Right lobe of liver (tissue), 6 donors: ENCODE data around the gene ABCA6. TPM values are rescaled to one million over a fixed set of nuclear protein-coding genes. Genes with fewer than 3 reads are reported as not detected.
"Not testable (repeated sequence)": the region's sequence is repeated elsewhere in the genome, so short reads cannot be mapped to it uniquely, and the experiment has no call there.

ENCODE experiments used
- ATAC-seq, 4 donors: fragments of 200-7000 bp; cut with Tn5 transposase; one replicate each; pipeline ENCODE4 v1.9.1; 2020; ENCODE audit warnings: mild to moderate bottlenecking in 4 of 4, moderate library complexity in 4 of 4
- DNase-seq, 3 donors: peaks; one replicate each; pipeline ENCODE4 v3.0.0-alpha.2; 2020
- H3K27ac ChIP-seq, 3 donors: fragments of 200-600 bp; one replicate each; pipeline ENCODE4 v1.8.0; 2022
- H3K27me3 ChIP-seq, 2 donors: fragments of 200-600 bp; one replicate each; pipeline ENCODE4 v1.8.0; 2022
- H3K36me3 ChIP-seq, 4 donors: fragments of 200-600 bp; sonication (generic) in 1 of 4; one replicate each; pipeline versions ENCODE4 v1.5.1 to v1.8.0; 2017 to 2022; ENCODE audit warnings: control low read depth in 1 of 4
- H3K4me1 ChIP-seq, 4 donors: fragments of 200-600 bp; sonication (generic) in 1 of 4; one replicate each; pipeline versions ENCODE4 v1.5.1 to v1.8.0; 2017 to 2022; ENCODE audit warnings: control low read depth in 1 of 4
- H3K4me3 ChIP-seq, 3 donors: fragments of 200-600 bp; one replicate each; pipeline ENCODE4 v1.8.0; 2022
- H3K9me3 ChIP-seq, 4 donors: fragments of 200-600 bp; sonication (generic) in 1 of 4; one replicate each; pipeline versions ENCODE4 v1.5.1 to v1.8.0; 2017 to 2022; ENCODE audit warnings: control low read depth in 1 of 4
- POLR2A ChIP-seq: fragments of 450-650 bp; IDR thresholded peaks from one replicate; pipeline ENCODE4 v1.6.1; 2017; ENCODE audit warnings: antibody characterized with exemption, mild to moderate bottlenecking
- WGBS: methylation state at CpG from one replicate; pipeline ENCODE4 v1.1.6; 2018; ENCODE audit warnings: low coverage, low lambda C conversion rate; ENCODE audit not compliant: insufficient coverage; ENCODE audit errors: missing lambda C conversion rate; 5-methylcytosine and 5-hydroxymethylcytosine counted together
- intact Hi-C, 2 donors: fragments of 100-400 bp; cut with DNase I; formaldehyde crosslinking; loops; one replicate each; pipeline versions ENCODE4 v1.11.2 to v1.14.1; 2022
- total RNA-seq, 6 experiments: library from RNA; depleted of rRNA in 2 of 6; stranded (reverse); fragments of >200 nt in 2 of 6; fragmentation: NEBNext Ultra II Directional in 3 of 6; extraction: Animal tissue kit (Norgen Biotek cat#: 25700) in 3 of 6; gene quantifications; one replicate each; pipeline versions ENCODE4 v1.1.0 to v1.2.4, GENCODE V29; 2016 to 2023
- TF ChIP-seq, protein P1 (sequence below), 4 donors: fragments of 200-600 bp in 3 of 4; fragments of 450-650 bp in 1 of 4; IDR thresholded peaks; one replicate each; pipeline versions ENCODE4 v1.5.1 to v1.8.0; 2016 to 2022; ENCODE audit warnings: antibody characterized with exemption in 4 of 4, mild to moderate bottlenecking in 2 of 4
- donor health status: DM: no; HTN: yes; CAD: no.
- donor health status: DM: no; HTN: no; CAD: no.
- donor health status: DM: no; HTN: no; CAD: no.
- donor health status: DM: no; HTN: yes; CAD: no.
- donor health status: DM: no; HTN: yes; CAD: no.

ABCA6 gene
- total RNA-seq, 6 experiments from 2014 or later = 54.7 to 155 (median 86.2) TPM

DNA sequence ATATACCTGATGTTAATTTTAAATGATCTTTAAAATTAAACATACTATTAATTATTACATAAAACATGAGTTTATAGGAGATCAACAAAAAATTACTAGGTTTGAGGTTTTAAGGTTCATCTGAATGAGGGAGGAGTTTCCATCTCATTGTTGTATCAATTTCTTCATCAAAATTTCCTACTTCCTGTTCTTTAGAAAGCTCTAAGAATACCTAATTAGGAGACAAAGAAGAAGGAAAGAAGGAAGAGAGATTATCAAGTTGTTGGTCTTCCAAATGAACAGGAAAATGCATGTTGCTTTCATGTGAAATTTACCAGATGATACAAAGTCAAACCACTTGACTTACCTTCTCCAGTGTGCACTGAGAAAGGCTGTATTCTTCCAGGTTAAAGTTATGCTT lies 62.8 kb downstream of the ABCA6 start:
- no peaks in the 10 kb centered on the region for H3K27me3 ChIP-seq
- peaks cover 0 to 5% (median 0%) of the 10 kb centered on the region in 4 donors for H3K9me3 ChIP-seq
- no peak overlapping the region for H3K4me3 ChIP-seq
- intact Hi-C loops = no loop called here
- no peaks in the 10 kb centered on the region for H3K4me1 ChIP-seq
- H3K36me3 ChIP-seq = peaks cover 0 to 66% (median 39%) of the 10 kb centered on the region in 4 donors
- DNase-seq = no peak
- ATAC-seq = no peak
- TF ChIP-seq, protein P1, sequence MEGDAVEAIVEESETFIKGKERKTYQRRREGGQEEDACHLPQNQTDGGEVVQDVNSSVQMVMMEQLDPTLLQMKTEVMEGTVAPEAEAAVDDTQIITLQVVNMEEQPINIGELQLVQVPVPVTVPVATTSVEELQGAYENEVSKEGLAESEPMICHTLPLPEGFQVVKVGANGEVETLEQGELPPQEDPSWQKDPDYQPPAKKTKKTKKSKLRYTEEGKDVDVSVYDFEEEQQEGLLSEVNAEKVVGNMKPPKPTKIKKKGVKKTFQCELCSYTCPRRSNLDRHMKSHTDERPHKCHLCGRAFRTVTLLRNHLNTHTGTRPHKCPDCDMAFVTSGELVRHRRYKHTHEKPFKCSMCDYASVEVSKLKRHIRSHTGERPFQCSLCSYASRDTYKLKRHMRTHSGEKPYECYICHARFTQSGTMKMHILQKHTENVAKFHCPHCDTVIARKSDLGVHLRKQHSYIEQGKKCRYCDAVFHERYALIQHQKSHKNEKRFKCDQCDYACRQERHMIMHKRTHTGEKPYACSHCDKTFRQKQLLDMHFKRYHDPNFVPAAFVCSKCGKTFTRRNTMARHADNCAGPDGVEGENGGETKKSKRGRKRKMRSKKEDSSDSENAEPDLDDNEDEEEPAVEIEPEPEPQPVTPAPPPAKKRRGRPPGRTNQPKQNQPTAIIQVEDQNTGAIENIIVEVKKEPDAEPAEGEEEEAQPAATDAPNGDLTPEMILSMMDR (IDR thresholded peaks at IDR 0.05) = no peak
- TF ChIP-seq POLR2A = no peak
- H3K27ac ChIP-seq = no peak overlapping the region

DNA sequence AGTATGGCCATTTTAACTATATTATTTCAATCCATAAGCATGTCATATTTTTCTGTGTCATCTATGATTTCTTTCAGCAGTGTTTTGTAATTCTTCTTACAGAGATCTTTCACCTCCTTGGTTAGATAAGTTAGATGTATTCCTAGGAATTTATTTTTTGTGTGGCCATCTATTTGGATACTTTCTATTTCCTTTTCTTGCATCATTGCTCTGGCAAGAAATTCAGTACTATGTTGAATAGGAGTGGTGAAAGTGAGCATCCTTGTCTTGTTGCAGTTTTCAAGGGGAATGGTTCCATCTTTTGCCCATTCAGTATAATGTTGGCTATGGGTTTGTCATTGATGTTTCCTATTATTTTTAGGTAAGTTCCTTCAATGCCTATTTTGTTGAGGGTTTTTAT lies 65.9 kb downstream of the ABCA6 start:
- H3K36me3 ChIP-seq = peaks cover 0 to 37% (median 21%) of the 10 kb centered on the region in 4 donors
- H3K4me1 ChIP-seq = no peaks in the 10 kb centered on the region
- no peaks in the 10 kb centered on the region for H3K9me3 ChIP-seq
- ATAC-seq = no peak
- intact Hi-C loops = no loop called here
- no peak for TF ChIP-seq POLR2A
- TF ChIP-seq, protein P1 (IDR thresholded peaks at IDR 0.05) = no peak
- no peak overlapping the region for H3K27ac ChIP-seq
- no peaks in the 10 kb centered on the region for H3K27me3 ChIP-seq
- DNase-seq = no peak
- H3K4me3 ChIP-seq = no peak overlapping the region

DNA sequence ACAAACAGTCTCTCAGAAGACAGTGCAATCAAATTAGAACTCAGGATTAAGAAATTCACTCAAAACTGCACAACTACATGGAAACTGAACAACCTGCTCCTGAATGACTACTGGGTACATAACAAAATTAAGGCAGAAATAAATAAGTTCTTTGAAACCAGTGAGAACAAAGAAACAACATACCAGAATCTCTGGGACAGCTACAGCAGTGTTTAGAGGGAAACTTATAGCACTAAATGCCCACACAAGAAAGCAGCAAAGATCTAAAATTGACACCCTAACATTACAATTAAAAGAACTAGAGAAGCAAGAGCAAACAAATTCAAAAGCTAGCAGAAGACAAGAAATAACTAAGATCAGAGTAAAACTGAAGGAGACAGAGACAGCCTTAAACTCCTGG lies 68.3 kb downstream of the ABCA6 start:
- H3K27me3 ChIP-seq, DNase-seq, H3K4me3 ChIP-seq, H3K4me1 ChIP-seq, H3K27ac ChIP-seq, ATAC-seq, H3K9me3 ChIP-seq, intact Hi-C loops: not testable (repeated sequence)
- peaks cover 0 to 12% (median 8%) of the 10 kb centered on the region in 4 donors for H3K36me3 ChIP-seq

DNA sequence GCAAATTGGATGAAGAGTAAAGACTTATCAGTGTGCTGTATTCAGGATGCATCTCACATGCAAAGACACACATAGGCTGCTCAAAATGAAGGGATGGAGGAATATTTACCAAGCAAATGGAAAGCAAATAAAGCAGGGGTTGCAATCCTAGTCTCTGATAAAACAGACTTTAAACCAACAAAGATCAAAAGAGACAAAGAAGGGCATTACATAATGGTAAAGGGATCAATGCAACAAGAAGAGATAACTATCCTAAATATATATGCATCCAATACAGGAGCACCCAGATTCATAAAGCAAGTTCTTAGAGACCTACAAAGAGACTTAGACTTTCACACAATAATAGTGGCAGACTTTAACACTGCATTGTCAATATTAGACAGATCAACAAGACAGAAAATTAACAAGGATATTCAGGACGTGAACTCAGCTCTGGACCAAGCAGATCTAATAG lies 68.9 kb downstream of the ABCA6 start:
- intact Hi-C loops, ATAC-seq, H3K4me1 ChIP-seq, H3K27me3 ChIP-seq, H3K9me3 ChIP-seq, DNase-seq, H3K36me3 ChIP-seq, H3K4me3 ChIP-seq, H3K27ac ChIP-seq: not testable (repeated sequence)
- WGBS = 54% methylated on average over 1 of the region's 1 CpG

DNA sequence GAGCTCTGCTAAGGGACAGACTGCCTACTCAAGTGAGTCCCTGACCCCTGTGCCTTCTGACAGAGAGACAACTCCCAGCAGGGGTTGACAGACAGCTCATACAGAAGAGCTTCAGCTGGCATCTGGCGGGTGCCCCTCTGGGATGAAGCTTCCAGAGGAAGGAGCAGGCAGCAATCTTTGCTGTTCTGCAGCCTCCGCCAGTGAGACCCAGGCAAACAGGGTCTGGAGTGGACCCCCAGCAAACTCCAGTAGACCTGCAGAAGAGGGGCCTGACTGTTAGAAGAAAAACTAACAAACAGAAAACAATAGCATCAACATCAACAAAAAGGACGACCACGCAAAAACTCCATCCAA lies 70.5 kb downstream of the ABCA6 start:
- ATAC-seq, H3K27me3 ChIP-seq, DNase-seq, H3K36me3 ChIP-seq, H3K9me3 ChIP-seq, H3K27ac ChIP-seq, intact Hi-C loops, H3K4me1 ChIP-seq, H3K4me3 ChIP-seq: not testable (repeated sequence)
- WGBS = 87% methylated on average over 3 of the region's 4 CpGs

DNA sequence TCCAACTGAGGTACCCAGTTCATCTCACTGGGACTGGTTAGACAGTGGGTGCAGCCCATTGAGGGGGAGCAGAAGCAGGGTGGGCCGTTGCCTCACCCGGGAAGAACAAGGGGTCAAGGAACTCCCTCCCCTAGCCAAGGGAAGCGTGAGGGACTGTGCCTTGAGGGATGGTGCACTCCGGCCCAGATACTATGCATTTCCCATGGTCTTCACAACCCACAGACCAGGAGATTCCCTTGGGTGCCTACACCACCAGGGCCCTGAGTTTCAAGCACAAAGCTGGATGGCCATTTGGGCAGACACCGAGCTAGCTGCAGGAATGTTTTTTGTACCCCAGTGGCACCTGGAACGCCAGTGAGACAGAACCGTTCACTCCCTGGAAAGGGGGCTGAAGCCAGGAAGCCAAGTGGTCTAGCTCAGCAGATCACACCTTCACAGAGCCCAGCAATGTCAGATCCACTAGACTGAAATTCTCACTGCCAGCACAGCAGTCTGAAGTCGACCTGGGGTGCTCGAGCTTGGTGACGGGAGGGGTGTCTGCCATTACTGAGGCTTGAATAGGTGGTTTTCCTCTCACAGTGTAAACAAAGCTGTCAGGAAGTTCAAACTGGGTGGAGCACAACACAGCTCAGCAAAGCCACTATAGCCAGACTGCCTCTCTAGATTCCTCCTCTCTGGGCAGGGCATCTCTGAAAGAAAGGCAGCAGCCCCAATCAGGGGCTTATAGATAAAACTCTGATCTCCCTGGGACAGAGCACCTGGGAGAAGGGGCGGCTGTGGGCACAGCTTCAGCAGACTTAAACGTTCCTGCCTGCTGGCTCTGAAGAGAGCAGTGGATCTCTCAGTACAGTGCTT lies 71.1 kb downstream of the ABCA6 start:
- ATAC-seq = not testable (repeated sequence)

More for the DNA sequence above, 71.1 kb downstream of the ABCA6 start:
- H3K9me3 ChIP-seq, H3K27ac ChIP-seq, intact Hi-C loops, H3K27me3 ChIP-seq, H3K4me3 ChIP-seq, DNase-seq, H3K36me3 ChIP-seq, H3K4me1 ChIP-seq: not testable (repeated sequence)
- WGBS = 76% methylated on average over 3 of the region's 12 CpGs
